ENCODE data around the gene AMH.

The AMH gene

DNA sequence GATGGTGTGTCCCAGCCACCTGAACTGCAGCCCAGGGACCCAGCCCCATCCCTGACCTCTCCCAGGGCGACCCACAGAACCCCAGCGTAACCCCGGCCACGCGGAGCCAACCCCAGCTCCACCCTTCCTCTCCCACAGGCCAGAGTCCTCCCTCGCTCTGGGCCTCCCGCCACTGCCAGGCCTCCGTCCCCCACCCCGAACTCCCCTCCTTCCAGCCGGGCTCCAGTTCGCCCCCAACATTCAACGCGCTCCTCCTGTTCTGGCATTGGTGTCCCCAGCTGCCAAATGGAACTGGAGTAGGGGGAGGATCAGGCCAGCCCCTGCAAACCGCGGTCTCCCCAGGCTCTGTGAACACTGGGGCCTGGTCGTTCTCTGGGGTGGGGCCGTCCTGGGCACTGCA, 51.4 kb downstream of the AMH start:
- no peak for DNase-seq (ENCODE audit: low spot score)
- no peak overlapping the region for H3K4me3 ChIP-seq
- H3K27ac ChIP-seq: no peak overlapping the region
- TF ChIP-seq, protein P1, sequence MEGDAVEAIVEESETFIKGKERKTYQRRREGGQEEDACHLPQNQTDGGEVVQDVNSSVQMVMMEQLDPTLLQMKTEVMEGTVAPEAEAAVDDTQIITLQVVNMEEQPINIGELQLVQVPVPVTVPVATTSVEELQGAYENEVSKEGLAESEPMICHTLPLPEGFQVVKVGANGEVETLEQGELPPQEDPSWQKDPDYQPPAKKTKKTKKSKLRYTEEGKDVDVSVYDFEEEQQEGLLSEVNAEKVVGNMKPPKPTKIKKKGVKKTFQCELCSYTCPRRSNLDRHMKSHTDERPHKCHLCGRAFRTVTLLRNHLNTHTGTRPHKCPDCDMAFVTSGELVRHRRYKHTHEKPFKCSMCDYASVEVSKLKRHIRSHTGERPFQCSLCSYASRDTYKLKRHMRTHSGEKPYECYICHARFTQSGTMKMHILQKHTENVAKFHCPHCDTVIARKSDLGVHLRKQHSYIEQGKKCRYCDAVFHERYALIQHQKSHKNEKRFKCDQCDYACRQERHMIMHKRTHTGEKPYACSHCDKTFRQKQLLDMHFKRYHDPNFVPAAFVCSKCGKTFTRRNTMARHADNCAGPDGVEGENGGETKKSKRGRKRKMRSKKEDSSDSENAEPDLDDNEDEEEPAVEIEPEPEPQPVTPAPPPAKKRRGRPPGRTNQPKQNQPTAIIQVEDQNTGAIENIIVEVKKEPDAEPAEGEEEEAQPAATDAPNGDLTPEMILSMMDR (IDR thresholded peaks at IDR 0.05): no peak

Measured in coronary artery (tissue), 2 donors.